GM11168 (cell line): ENCODE results near the gene SDHB.

Experiments
- in situ Hi-C: fragments of 300-500 bp; cut with MboI; formaldehyde crosslinking; loops from one replicate; pipeline ENCODE4 v1.12.0; 2022; ENCODE audit warnings: low sequenced_read_pairs; ENCODE audit not compliant: unreplicated experiment

Gene SDHB

GRCh38 chr1:16975211-16975610 is 78.6 kb downstream of the SDHB start:
- in situ Hi-C loops = no loop called here

- in situ Hi-C loops = no loop called here
Measured at GRCh38 chr1:16973215-16973614, 80.6 kb downstream of the SDHB start.

GRCh38 chr1:16972189-16972895 is 81.5 kb downstream of the SDHB start:
- in situ Hi-C loops = no loop called here

GRCh38 chr1:16971341-16972188 is 82.3 kb downstream of the SDHB start:
- in situ Hi-C loops = no loop called here

- in situ Hi-C loops = no loop called here
Measured at GRCh38 chr1:16970132-16970910, 83.5 kb downstream of the SDHB start.

- in situ Hi-C loops = no loop called here
Measured at GRCh38 chr1:16969651-16970050, 84.2 kb downstream of the SDHB start.

- in situ Hi-C loops = no loop called here
Measured at GRCh38 chr1:16969057-16969611, 84.7 kb downstream of the SDHB start.
